SK-N-SH treated with all-trans-retinoic acid at 6 μM for 48 hours (cell line): Measurements from ENCODE around the gene GTPBP3.

ENCODE experiments used
- ARNTL ChIP-seq: fragments of 450-650 bp; formaldehyde crosslinking; IDR thresholded peaks from 2 replicates; pipeline ENCODE4 v1.5.0; 2020; ENCODE audit warnings: low read depth, mild to moderate bottlenecking, moderate library complexity, borderline replicate concordance
- CREB5 ChIP-seq: fragments of 250-450 bp; sonication (Bioruptor Pico); IDR thresholded peaks from 2 replicates; pipeline ENCODE4 v1.5.1; 2020; ENCODE audit warnings: low read depth, mild to moderate bottlenecking, moderate library complexity
- CSDC2 ChIP-seq: fragments of 250-450 bp; sonication (Bioruptor Pico); IDR thresholded peaks from 2 replicates; pipeline ENCODE4 v1.5.0; 2020; ENCODE audit warnings: mild to moderate bottlenecking, moderate library complexity
- GLIS3 ChIP-seq: fragments of 250-450 bp; sonication (Bioruptor Pico); IDR thresholded peaks from 2 replicates; pipeline ENCODE4 v1.5.0; 2020; ENCODE audit warnings: mild to moderate bottlenecking, moderate library complexity
- RARB ChIP-seq: fragments of 250-450 bp; sonication (Bioruptor Pico); IDR thresholded peaks from 2 replicates; pipeline ENCODE4 v1.8.0; 2021; ENCODE audit warnings: mild to moderate bottlenecking, moderate library complexity
- TCF4 ChIP-seq: fragments of 250-450 bp; sonication (Bioruptor Pico); IDR thresholded peaks from 2 replicates; pipeline ENCODE4 v1.8.0; 2021; ENCODE audit warnings: mild to moderate bottlenecking, moderate library complexity, borderline replicate concordance
- TOX ChIP-seq: fragments of 250-450 bp; sonication (Bioruptor Pico); IDR thresholded peaks from 2 replicates; pipeline ENCODE4 v1.8.0; 2021; ENCODE audit warnings: mild to moderate bottlenecking, moderate library complexity, borderline replicate concordance
- ZFP30 ChIP-seq: fragments of 450-650 bp; formaldehyde crosslinking; IDR thresholded peaks from 2 replicates; pipeline ENCODE4 v1.5.0; 2022; ENCODE audit warnings: mild to moderate bottlenecking, moderate library complexity
- ZNF565 ChIP-seq: fragments of 450-650 bp; formaldehyde crosslinking; conservative IDR thresholded peaks from 2 replicates; pipeline ENCODE4 v1.5.0; 2020; ENCODE audit warnings: low read depth, mild to moderate bottlenecking, moderate library complexity
- TF ChIP-seq, protein P1 (sequence below): fragments of 250-450 bp; sonication (Bioruptor Pico); IDR thresholded peaks from 2 replicates; pipeline ENCODE4 v1.8.0; 2020; ENCODE audit warnings: mild to moderate bottlenecking, moderate library complexity, borderline replicate concordance
- TF ChIP-seq, protein P2 (sequence below): fragments of 250-450 bp; sonication (Bioruptor Pico); IDR thresholded peaks from 2 replicates; pipeline ENCODE4 v1.5.1; 2021; ENCODE audit warnings: mild to moderate bottlenecking, moderate library complexity

GRCh38 chr19:17325133-17325532 is 12.2 kb upstream of the GTPBP3 start:
- no peak for TF ChIP-seq CSDC2 (CRISPR knock-in tag)
- TF ChIP-seq TCF4, result no peak
- TF ChIP-seq GLIS3 (CRISPR knock-in tag), result no peak
- no peak for TF ChIP-seq ZNF565 (CRISPR knock-in tag)
- no peak for TF ChIP-seq ARNTL (CRISPR knock-in tag)
- TF ChIP-seq, protein P1, sequence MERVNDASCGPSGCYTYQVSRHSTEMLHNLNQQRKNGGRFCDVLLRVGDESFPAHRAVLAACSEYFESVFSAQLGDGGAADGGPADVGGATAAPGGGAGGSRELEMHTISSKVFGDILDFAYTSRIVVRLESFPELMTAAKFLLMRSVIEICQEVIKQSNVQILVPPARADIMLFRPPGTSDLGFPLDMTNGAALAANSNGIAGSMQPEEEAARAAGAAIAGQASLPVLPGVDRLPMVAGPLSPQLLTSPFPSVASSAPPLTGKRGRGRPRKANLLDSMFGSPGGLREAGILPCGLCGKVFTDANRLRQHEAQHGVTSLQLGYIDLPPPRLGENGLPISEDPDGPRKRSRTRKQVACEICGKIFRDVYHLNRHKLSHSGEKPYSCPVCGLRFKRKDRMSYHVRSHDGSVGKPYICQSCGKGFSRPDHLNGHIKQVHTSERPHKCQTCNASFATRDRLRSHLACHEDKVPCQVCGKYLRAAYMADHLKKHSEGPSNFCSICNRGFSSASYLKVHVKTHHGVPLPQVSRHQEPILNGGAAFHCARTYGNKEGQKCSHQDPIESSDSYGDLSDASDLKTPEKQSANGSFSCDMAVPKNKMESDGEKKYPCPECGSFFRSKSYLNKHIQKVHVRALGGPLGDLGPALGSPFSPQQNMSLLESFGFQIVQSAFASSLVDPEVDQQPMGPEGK (CRISPR knock-in tag), result no peak
- no peak for TF ChIP-seq RARB (CRISPR knock-in tag)
- TF ChIP-seq, protein P2, sequence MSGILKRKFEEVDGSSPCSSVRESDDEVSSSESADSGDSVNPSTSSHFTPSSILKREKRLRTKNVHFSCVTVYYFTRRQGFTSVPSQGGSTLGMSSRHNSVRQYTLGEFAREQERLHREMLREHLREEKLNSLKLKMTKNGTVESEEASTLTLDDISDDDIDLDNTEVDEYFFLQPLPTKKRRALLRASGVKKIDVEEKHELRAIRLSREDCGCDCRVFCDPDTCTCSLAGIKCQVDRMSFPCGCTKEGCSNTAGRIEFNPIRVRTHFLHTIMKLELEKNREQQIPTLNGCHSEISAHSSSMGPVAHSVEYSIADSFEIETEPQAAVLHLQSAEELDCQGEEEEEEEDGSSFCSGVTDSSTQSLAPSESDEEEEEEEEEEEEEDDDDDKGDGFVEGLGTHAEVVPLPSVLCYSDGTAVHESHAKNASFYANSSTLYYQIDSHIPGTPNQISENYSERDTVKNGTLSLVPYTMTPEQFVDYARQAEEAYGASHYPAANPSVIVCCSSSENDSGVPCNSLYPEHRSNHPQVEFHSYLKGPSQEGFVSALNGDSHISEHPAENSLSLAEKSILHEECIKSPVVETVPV (CRISPR knock-in tag), result no peak
- TF ChIP-seq CREB5 (CRISPR knock-in tag), result no peak
- TF ChIP-seq TOX (CRISPR knock-in tag), result no peak
- no peak for TF ChIP-seq ZFP30
